Activated CD4-positive, alpha-beta T cell treated with anti-CD3 and anti-CD28 coated beads, Interleukin-2, amount 50 U/mL, for 4 hours (primary cell): ENCODE data around the gene C1orf226.
"Not testable (repeated sequence)": the region's sequence is repeated elsewhere in the genome, so short reads cannot be mapped to it uniquely, and the experiment has no call there.

ENCODE experiments used
- DNase-seq, 2 experiments: peaks; one replicate each; pipeline ENCODE4 v3.0.0-alpha.2; 2020

Gene C1orf226

GRCh38 chr1:162416215-162416614 lies 34.7 kb downstream of the C1orf226 start:
- DNase-seq, result no peak

- DNase-seq, result no peak
These were observed 35.4 kb downstream of the C1orf226 start for GRCh38 chr1:162416909-162417308.

- no peak for DNase-seq
These were observed 36.1 kb downstream of the C1orf226 start for GRCh38 chr1:162417650-162418049.

GRCh38 chr1:162418584-162418983 lies 37.1 kb downstream of the C1orf226 start:
- not testable (repeated sequence) for DNase-seq

- DNase-seq, result not testable (repeated sequence)
These were observed 38.0 kb downstream of the C1orf226 start for GRCh38 chr1:162419450-162419931.

GRCh38 chr1:162420120-162420519 lies 38.6 kb downstream of the C1orf226 start:
- no peak for DNase-seq

GRCh38 chr1:162421258-162422164 lies 40.0 kb downstream of the C1orf226 start:
- DNase-seq, result no peak

GRCh38 chr1:162422662-162423375 lies 41.3 kb downstream of the C1orf226 start:
- no peak for DNase-seq

GRCh38 chr1:162430583-162430982 lies 49.1 kb downstream of the C1orf226 start:
- DNase-seq, result no peak

- not testable (repeated sequence) for DNase-seq
These were observed 51.6 kb downstream of the C1orf226 start for GRCh38 chr1:162432977-162433713.
